Lung (tissue), 12 donors: ENCODE data around the gene RPS6KA4. TPM values are rescaled to one million over a fixed set of nuclear protein-coding genes. Genes with fewer than 3 reads are reported as not detected.

Experiments used
- ATAC-seq: fragments of 200-7000 bp; cut with Tn5 transposase; one replicate; pipeline ENCODE4 v1.9.1; 2020; ENCODE audit warnings: moderate number of reproducible peaks; ENCODE audit not compliant: insufficient read depth, low FRiP score
- DNase-seq, 3 donors: peaks; one replicate each; pipeline ENCODE4 v3.0.0-alpha.2; 2013 to 2017
- H3K27ac ChIP-seq, 2 donors: one replicate each; pipeline ENCODE4 v1.5.1; 2013; ENCODE audit warnings: mild to moderate bottlenecking in 2 of 2, moderate library complexity in 2 of 2, control low read depth in 1 of 2, inconsistent platforms in 1 of 2, low read depth in 1 of 2, low read length in 1 of 2
- H3K27me3 ChIP-seq, 3 donors: one replicate each; pipeline ENCODE4 v1.5.1; 2013; ENCODE audit warnings: low read length in 2 of 3; ENCODE audit not compliant: control insufficient read depth in 3 of 3, insufficient read depth in 3 of 3
- H3K36me3 ChIP-seq, 4 donors: one replicate each; pipeline ENCODE4 v1.5.1; 2013; ENCODE audit warnings: low read length in 4 of 4, mild to moderate bottlenecking in 1 of 4, moderate library complexity in 1 of 4; ENCODE audit not compliant: control insufficient read depth in 4 of 4, insufficient read depth in 4 of 4
- H3K4me1 ChIP-seq, 5 donors: one replicate each; pipeline ENCODE4 v1.5.1; 2013; ENCODE audit warnings: low read length in 5 of 5, mild to moderate bottlenecking in 2 of 5, moderate library complexity in 1 of 5; ENCODE audit not compliant: control insufficient read depth in 5 of 5, insufficient read depth in 5 of 5
- H3K4me3 ChIP-seq: one replicate; pipeline ENCODE4 v1.5.1; 2013; ENCODE audit warnings: mild to moderate bottlenecking, control low read depth, moderate library complexity
- H3K9ac ChIP-seq, 2 donors: one replicate each; pipeline ENCODE4 v1.5.1; 2013; ENCODE audit warnings: low read length in 2 of 2, control low read depth in 1 of 2; ENCODE audit not compliant: insufficient read depth in 1 of 2
- H3K9me3 ChIP-seq, 4 donors: one replicate each; pipeline ENCODE4 v1.5.1; 2013; ENCODE audit warnings: low read length in 3 of 4, mild to moderate bottlenecking in 1 of 4, moderate library complexity in 1 of 4; ENCODE audit not compliant: control insufficient read depth in 4 of 4, insufficient read depth in 3 of 4
- CTCF ChIP-seq: IDR thresholded peaks from 2 replicates; pipeline ENCODE4 v1.5.1; 2012; ENCODE audit warnings: mild to moderate bottlenecking; ENCODE audit errors: control extremely low read depth, extremely low read depth
- WGBS, 2 donors: extraction: QIAGEN DNeasy Blood & Tissue Kit; methylation state at CpG; one replicate each; pipeline ENCODE4 v1.1.7; 2013; 5-methylcytosine and 5-hydroxymethylcytosine counted together
- polyA plus RNA-seq, 2 donors: library from polyadenylated mRNA; stranded (reverse); fragments of 200-250 nt; gene quantifications; one replicate each; pipeline ENCODE4 v1.2.1, GENCODE V29; 2013
- total RNA-seq, 2 donors: library from RNA; depleted of rRNA in 1 of 2; stranded (reverse); fragments of >200 nt in 1 of 2; gene quantifications; one replicate each; pipeline ENCODE4 v1.2.1, GENCODE V29; 2014 to 2021
- donor health status: control.
- donor health status: control.
- donor health status: Bipolar disorder and iron deficiency.
- donor health status: healthy.
- donor health status: DM: yes; HTN: yes; CAD: no.

RPS6KA4 gene
- total and polyA plus RNA-seq, 4 donors: 25.3 to 53.8 (median 35.4) TPM

GRCh38 chr11:64376071-64376470, 17.1 kb downstream of the RPS6KA4 start:
- 93% methylated on average over 7 of the region's 7 CpGs for WGBS, 2 donors
- no peak for DNase-seq
- Histone ChIP-seq H3K9ac (no peak overlapping the region), H3K4me3 (no peak overlapping the region), H3K4me1 (no peaks in the 10 kb centered on the region), H3K9me3 (no peaks in the 10 kb centered on the region), H3K36me3 (peaks cover 0 to 4% (median 0%) of the 10 kb centered on the region in 4 donors), H3K27ac (no peak overlapping the region), H3K27me3 (peaks cover 0 to 13% (median 0%) of the 10 kb centered on the region in 3 donors)
- no peak for ATAC-seq
- no peak for TF ChIP-seq CTCF

GRCh38 chr11:64378335-64378880, 19.4 kb downstream of the RPS6KA4 start:
- Histone ChIP-seq H3K9ac (no peak overlapping the region), H3K27me3 (peaks cover 0 to 13% (median 2%) of the 10 kb centered on the region in 3 donors), H3K27ac (no peak overlapping the region), H3K4me3 (no peak overlapping the region), H3K36me3 (no peaks in the 10 kb centered on the region), H3K4me1 (no peaks in the 10 kb centered on the region), H3K9me3 (no peaks in the 10 kb centered on the region)
- WGBS, 2 donors: 54 to 70% methylated on average over 14 of the region's 14 CpGs
- no peak for TF ChIP-seq CTCF
- ATAC-seq: no peak
- peak in 1 of 3 donors; percentile 23 for DNase-seq

GRCh38 chr11:64379160-64379559, 20.2 kb downstream of the RPS6KA4 start:
- peaks cover 0 to 10% (median 3%) of the 10 kb centered on the region in 3 donors for H3K27me3 ChIP-seq
- DNase-seq (no peak), ATAC-seq (no peak)
- H3K9ac ChIP-seq: no peak overlapping the region
- H3K9me3 ChIP-seq: no peaks in the 10 kb centered on the region
- no peaks in the 10 kb centered on the region for H3K36me3 ChIP-seq
- H3K4me3 ChIP-seq: no peak overlapping the region
- H3K27ac ChIP-seq: no peak overlapping the region
- H3K4me1 ChIP-seq: no peaks in the 10 kb centered on the region
- TF ChIP-seq CTCF: no peak
- 86 to 92% methylated on average over 15 of the region's 15 CpGs for WGBS, 2 donors
